ENCODE data around the gene CKMT2. TPM values are rescaled to one million over a fixed set of nuclear protein-coding genes. Genes with fewer than 3 reads are reported as not detected.
"Not testable (repeated sequence)": the region's sequence is repeated elsewhere in the genome, so short reads cannot be mapped to it uniquely, and the experiment has no call there.

The CKMT2 gene
- total RNA-seq, 1 experiment from 2014 or later = not detected

GRCh38 chr5:81288021-81288433 is 54.9 kb downstream of the CKMT2 start:
- BruUV-seq (replicated peaks) = no TSS peak
- Mint-ChIP-seq H3K27me3 (ENCODE audit: insufficient read depth, unreplicated experiment) (no peaks in the 10 kb centered on the region), H3K4me1 (ENCODE audit: insufficient read depth, unreplicated experiment) (peaks cover 8% of the 10 kb centered on the region), H3K36me3 (ENCODE audit: insufficient read depth, unreplicated experiment) (peaks cover 6% of the 10 kb centered on the region), H3K27ac (ENCODE audit: low read depth, unreplicated experiment) (no peak overlapping the region), H3K9me3 (ENCODE audit: unreplicated experiment) (peaks cover 4% of the 10 kb centered on the region), H3K4me3 (ENCODE audit: unreplicated experiment) (no peak overlapping the region)
- TF ChIP-seq, protein P1, sequence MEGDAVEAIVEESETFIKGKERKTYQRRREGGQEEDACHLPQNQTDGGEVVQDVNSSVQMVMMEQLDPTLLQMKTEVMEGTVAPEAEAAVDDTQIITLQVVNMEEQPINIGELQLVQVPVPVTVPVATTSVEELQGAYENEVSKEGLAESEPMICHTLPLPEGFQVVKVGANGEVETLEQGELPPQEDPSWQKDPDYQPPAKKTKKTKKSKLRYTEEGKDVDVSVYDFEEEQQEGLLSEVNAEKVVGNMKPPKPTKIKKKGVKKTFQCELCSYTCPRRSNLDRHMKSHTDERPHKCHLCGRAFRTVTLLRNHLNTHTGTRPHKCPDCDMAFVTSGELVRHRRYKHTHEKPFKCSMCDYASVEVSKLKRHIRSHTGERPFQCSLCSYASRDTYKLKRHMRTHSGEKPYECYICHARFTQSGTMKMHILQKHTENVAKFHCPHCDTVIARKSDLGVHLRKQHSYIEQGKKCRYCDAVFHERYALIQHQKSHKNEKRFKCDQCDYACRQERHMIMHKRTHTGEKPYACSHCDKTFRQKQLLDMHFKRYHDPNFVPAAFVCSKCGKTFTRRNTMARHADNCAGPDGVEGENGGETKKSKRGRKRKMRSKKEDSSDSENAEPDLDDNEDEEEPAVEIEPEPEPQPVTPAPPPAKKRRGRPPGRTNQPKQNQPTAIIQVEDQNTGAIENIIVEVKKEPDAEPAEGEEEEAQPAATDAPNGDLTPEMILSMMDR (IDR thresholded peaks at IDR 0.05; ENCODE audit: unreplicated experiment) = no peak
- ChIA-PET CTCF (interaction anchor here (0.7 to 3.2 kb wide), 2 partner anchors 11 to 1264 kb away, joined by 3 to 26 read pairs; no protein-coding TSS in a partner anchor), POLR2A (interaction anchor here (0.8 to 1.1 kb wide), 4 partner anchors 10 to 23 kb away, joined by 3 to 5 read pairs (median 3); no protein-coding TSS in a partner anchor)
- intact Hi-C loops (cut with micrococcal nuclease) = no loop called here
- no peak for DNase-seq (ENCODE audit: unreplicated experiment)

DNA sequence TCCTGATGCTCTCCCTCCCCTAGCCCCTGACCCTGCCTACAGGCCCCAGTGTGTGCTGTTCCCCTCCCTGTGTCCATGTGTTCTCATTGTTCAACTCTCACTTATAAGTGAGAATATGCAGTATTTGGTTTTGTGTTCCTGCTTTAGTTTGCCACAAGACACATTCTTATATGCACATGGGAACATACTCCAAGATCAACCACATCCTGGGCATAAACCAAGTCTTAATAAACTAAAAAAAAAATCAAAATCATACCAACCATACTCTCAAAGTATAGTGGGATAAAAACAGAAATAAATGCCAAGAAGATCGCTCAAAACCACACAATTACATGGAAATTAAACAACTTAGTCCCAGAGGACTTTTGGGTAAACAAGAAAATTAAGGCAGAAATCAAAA is 57.0 kb downstream of the CKMT2 start:
- H3K27ac Mint-ChIP-seq (ENCODE audit: low read depth, unreplicated experiment) = no peak overlapping the region
- H3K36me3 Mint-ChIP-seq (ENCODE audit: insufficient read depth, unreplicated experiment) = peaks cover 6% of the 10 kb centered on the region
- DNase-seq (ENCODE audit: unreplicated experiment) = no peak
- CTCF ChIA-PET = interaction anchor here (0.7 kb wide), 1 partner anchor 9 kb away, joined by 3 read pairs; no protein-coding TSS in a partner anchor
- TF ChIP-seq, protein P1 (IDR thresholded peaks at IDR 0.05; ENCODE audit: unreplicated experiment) = no peak
- intact Hi-C loops (cut with micrococcal nuclease) = loop anchor here (10.0 kb wide), 1 partner anchor 45 kb away; no protein-coding TSS in a partner anchor
- POLR2A ChIA-PET = no interaction called here
- no peaks in the 10 kb centered on the region for H3K27me3 Mint-ChIP-seq (ENCODE audit: insufficient read depth, unreplicated experiment)
- H3K9me3 Mint-ChIP-seq (ENCODE audit: unreplicated experiment) = peaks cover 15% of the 10 kb centered on the region
- peaks cover 4% of the 10 kb centered on the region for H3K4me1 Mint-ChIP-seq (ENCODE audit: insufficient read depth, unreplicated experiment)
- no peak overlapping the region for H3K4me3 Mint-ChIP-seq (ENCODE audit: unreplicated experiment)
- no TSS peak for BruUV-seq (replicated peaks)

DNA sequence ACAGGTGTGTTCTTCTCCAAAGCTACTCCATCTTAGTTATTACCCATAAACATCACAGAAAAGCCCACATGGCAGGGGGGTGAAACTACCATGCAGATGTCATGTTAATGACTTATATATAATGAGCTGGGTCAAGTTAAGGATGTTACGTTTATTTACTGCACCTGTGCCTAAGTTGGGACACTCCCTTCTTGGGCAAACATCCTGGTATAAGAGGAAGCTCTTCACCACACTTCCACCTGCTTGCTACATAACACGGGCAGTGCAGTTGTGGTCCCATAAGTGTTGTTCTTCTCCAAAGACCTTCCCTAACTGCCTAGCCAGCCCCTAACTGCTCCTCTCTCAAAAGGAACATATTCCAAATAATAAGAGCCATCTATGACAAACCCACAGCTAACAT is 59.0 kb downstream of the CKMT2 start:
- no peak for DNase-seq (ENCODE audit: unreplicated experiment)
- H3K4me1 Mint-ChIP-seq (ENCODE audit: insufficient read depth, unreplicated experiment) = no peaks in the 10 kb centered on the region
- H3K36me3 Mint-ChIP-seq (ENCODE audit: insufficient read depth, unreplicated experiment) = peaks cover 10% of the 10 kb centered on the region
- no peak overlapping the region for H3K27ac Mint-ChIP-seq (ENCODE audit: low read depth, unreplicated experiment)
- POLR2A ChIA-PET = interaction anchor here (1.7 to 2.3 kb wide), 2 partner anchors 9 to 10 kb away, joined by 7 read pairs; partner anchors contain the start of gene ZCCHC9
- no peaks in the 10 kb centered on the region for H3K27me3 Mint-ChIP-seq (ENCODE audit: insufficient read depth, unreplicated experiment)
- no TSS peak for BruUV-seq (replicated peaks)
- intact Hi-C loops (cut with micrococcal nuclease) = loop anchor here (10.0 kb wide), 1 partner anchor 47 kb away; no protein-coding TSS in a partner anchor
- no peak overlapping the region for H3K4me3 Mint-ChIP-seq (ENCODE audit: unreplicated experiment)
- CTCF ChIA-PET = interaction anchor here (0.6 to 1.2 kb wide), 4 partner anchors 7 to 19 kb away, joined by 3 to 4 read pairs (median 4); no protein-coding TSS in a partner anchor
- peaks cover 15% of the 10 kb centered on the region for H3K9me3 Mint-ChIP-seq (ENCODE audit: unreplicated experiment)
- TF ChIP-seq, protein P1 (IDR thresholded peaks at IDR 0.05; ENCODE audit: unreplicated experiment) = no peak

DNA sequence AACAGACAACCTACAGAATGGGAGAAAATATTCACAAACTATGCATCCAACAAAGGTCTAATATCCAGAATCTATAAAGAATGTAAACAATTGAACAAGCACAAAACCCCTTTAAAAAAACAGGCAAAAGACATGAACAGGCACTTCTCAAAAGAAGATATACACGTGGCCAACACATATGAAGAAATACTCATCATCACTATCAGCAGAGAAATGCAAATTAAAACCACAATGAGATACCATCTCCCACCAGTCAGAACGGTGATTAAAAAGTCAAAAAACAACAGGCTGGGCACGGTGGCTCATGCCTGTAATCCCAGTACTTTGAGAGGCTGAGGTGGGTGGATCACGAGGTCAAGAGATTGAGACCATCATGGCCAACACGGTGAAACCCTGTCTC is 60.9 kb downstream of the CKMT2 start:
- H3K27me3 Mint-ChIP-seq (ENCODE audit: insufficient read depth, unreplicated experiment); DNase-seq (ENCODE audit: unreplicated experiment); H3K4me3 Mint-ChIP-seq (ENCODE audit: unreplicated experiment); H3K4me1 Mint-ChIP-seq (ENCODE audit: insufficient read depth, unreplicated experiment); H3K27ac Mint-ChIP-seq (ENCODE audit: low read depth, unreplicated experiment); BruUV-seq (replicated peaks); CTCF ChIA-PET: not testable (repeated sequence)
- intact Hi-C loops (cut with micrococcal nuclease) = loop anchor here (10.0 kb wide), 1 partner anchor 49 kb away; no protein-coding TSS in a partner anchor
- Mint-ChIP-seq H3K9me3 (ENCODE audit: unreplicated experiment) (peaks cover 15% of the 10 kb centered on the region), H3K36me3 (ENCODE audit: insufficient read depth, unreplicated experiment) (peaks cover 11% of the 10 kb centered on the region)
- POLR2A ChIA-PET = interaction anchor here (2.3 kb wide), 1 partner anchor 9 kb away, joined by 7 read pairs; the partner anchor contains the start of gene ZCCHC9

Measured in MCF 10A (cell line).